GM18870 (cell line): ENCODE measurements around the gene SCN7A.

Source experiments
- ATAC-seq: cut with Tn5 transposase; IDR thresholded peaks from one replicate; pipeline ENCODE4 v1.9.1; 2021; ENCODE audit warnings: moderate library complexity; ENCODE audit not compliant: unreplicated experiment

The SCN7A gene

GRCh38 chr2:166494140-166494624 is at the start of gene SCN7A:
SCN7A (minus strand) TSS chr2:166494249; CDS start chr2:166477696, 16,553 bp downstream.
- ATAC-seq: no peak

GRCh38 chr2:166539340-166540162 is 45.5 kb upstream of the SCN7A start:
- ATAC-seq: peak; percentile 96

GRCh38 chr2:166536111-166536510 is 42.1 kb upstream of the SCN7A start:
- no peak for ATAC-seq

- ATAC-seq: no peak
Observed at GRCh38 chr2:166521155-166521554, 27.1 kb upstream of the SCN7A start.

GRCh38 chr2:166520604-166521003 is 26.6 kb upstream of the SCN7A start:
- no peak for ATAC-seq

- ATAC-seq: no peak
Observed at GRCh38 chr2:166519391-166519962, 25.4 kb upstream of the SCN7A start.

- no peak for ATAC-seq
Observed at GRCh38 chr2:166518634-166519390, 24.8 kb upstream of the SCN7A start.

GRCh38 chr2:166517533-166518061 is 23.5 kb upstream of the SCN7A start:
- no peak for ATAC-seq

- no peak for ATAC-seq
Observed at GRCh38 chr2:166516712-166517303, 22.8 kb upstream of the SCN7A start.

GRCh38 chr2:166513952-166514351 is 19.9 kb upstream of the SCN7A start:
- ATAC-seq: no peak

GRCh38 chr2:166499281-166499680 is 5.2 kb upstream of the SCN7A start:
- no peak for ATAC-seq

- no peak for ATAC-seq
Observed at GRCh38 chr2:166491461-166491860, 2.6 kb downstream of the SCN7A start.

- no peak for ATAC-seq
Observed at GRCh38 chr2:166487171-166487570, 6.9 kb downstream of the SCN7A start.

GRCh38 chr2:166485558-166486178 is 8.4 kb downstream of the SCN7A start:
- ATAC-seq: no peak

- ATAC-seq: no peak
Observed at GRCh38 chr2:166472332-166472731, 21.7 kb downstream of the SCN7A start.

- no peak for ATAC-seq
Observed at GRCh38 chr2:166468124-166469024, 25.7 kb downstream of the SCN7A start.

GRCh38 chr2:166464187-166464586 is 29.9 kb downstream of the SCN7A start:
- no peak for ATAC-seq

GRCh38 chr2:166463640-166464039 is 30.4 kb downstream of the SCN7A start:
- no peak for ATAC-seq

- no peak for ATAC-seq
Observed at GRCh38 chr2:166458674-166459073, 35.4 kb downstream of the SCN7A start.
